Neutrophil (primary cell): ENCODE data around the gene PML.

Experiments used
- H3K27ac ChIP-seq: fragments of 200-600 bp; sonication (generic); 2 replicates; pipeline ENCODE4 v1.5.1; 2016; ENCODE audit warnings: mild to moderate bottlenecking, moderate library complexity
- H3K27me3 ChIP-seq: fragments of 200-600 bp; sonication (generic); 2 replicates; pipeline ENCODE4 v1.6.0; 2016; ENCODE audit warnings: mild to moderate bottlenecking
- H3K36me3 ChIP-seq: fragments of 200-600 bp; sonication (generic); 2 replicates; pipeline ENCODE4 v1.5.1; 2017
- H3K4me1 ChIP-seq, 2 experiments: fragments of 200-600 bp in 1 of 2; sonication (generic) in 1 of 2; 1 replicate in 1 of 2; 2 replicates in 1 of 2; pipeline versions ENCODE4 v1.5.1 to v1.6.1; 2013 to 2016; ENCODE audit warnings: low read depth in 1 of 2, low read length in 1 of 2, mild to moderate bottlenecking in 1 of 2, moderate library complexity in 1 of 2; ENCODE audit not compliant: control insufficient read depth in 1 of 2, insufficient read depth in 1 of 2
- H3K4me3 ChIP-seq, 2 experiments: fragments of 200-600 bp in 1 of 2; sonication (generic) in 1 of 2; 1 replicate in 1 of 2; 2 replicates in 1 of 2; pipeline ENCODE4 v1.5.1; 2013 to 2016; ENCODE audit warnings: low read depth in 1 of 2, low read length in 1 of 2, mild to moderate bottlenecking in 1 of 2, moderate library complexity in 1 of 2
- H3K9me3 ChIP-seq: fragments of 200-600 bp; sonication (generic); 2 replicates; pipeline ENCODE4 v1.5.1; 2016
- TF ChIP-seq, protein P1 (sequence below): fragments of 200-600 bp; sonication (generic); IDR thresholded peaks from 2 replicates; pipeline ENCODE4 v1.5.1; 2016; ENCODE audit warnings: antibody characterized with exemption

Gene PML

DNA sequence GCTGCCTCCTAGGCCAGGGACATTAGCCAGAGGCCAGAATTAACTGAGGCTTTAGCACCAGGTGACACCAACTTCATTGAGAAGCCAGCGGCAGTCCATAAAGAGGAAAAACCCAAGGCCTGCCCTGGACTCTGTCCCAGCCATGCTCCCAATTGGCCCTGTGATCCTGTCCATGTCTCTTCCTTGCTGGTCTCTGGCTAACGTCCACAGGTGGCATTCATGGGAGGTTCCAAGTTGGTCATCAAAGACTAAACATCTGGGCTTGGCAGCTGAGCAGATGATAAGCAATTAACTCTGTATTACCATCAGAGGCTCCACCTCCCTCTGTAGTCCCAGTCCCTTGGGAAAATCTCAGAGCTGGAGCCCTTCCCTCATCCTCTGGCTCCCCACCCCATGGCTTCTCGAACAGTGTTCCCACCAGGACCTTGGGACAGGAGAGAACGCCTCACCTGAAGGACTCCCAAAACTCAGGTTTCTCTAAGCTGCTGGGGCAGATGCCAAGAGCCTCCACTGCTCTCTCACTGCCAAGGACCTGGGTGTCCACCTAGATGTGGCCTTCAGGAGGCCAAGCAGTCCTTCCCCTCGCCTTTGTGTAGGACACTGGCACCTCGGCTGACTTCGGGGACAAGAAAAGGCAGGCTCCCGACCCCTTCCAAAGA lies 47.4 kb downstream of the PML start:
- Histone ChIP-seq H3K27me3 (no peaks in the 10 kb centered on the region), H3K4me3 (no peak overlapping the region), H3K9me3 (no peaks in the 10 kb centered on the region), H3K27ac (no peak overlapping the region), H3K4me1 (no peaks in the 10 kb centered on the region), H3K36me3 (peaks cover 63% of the 10 kb centered on the region)
- TF ChIP-seq, protein P1, sequence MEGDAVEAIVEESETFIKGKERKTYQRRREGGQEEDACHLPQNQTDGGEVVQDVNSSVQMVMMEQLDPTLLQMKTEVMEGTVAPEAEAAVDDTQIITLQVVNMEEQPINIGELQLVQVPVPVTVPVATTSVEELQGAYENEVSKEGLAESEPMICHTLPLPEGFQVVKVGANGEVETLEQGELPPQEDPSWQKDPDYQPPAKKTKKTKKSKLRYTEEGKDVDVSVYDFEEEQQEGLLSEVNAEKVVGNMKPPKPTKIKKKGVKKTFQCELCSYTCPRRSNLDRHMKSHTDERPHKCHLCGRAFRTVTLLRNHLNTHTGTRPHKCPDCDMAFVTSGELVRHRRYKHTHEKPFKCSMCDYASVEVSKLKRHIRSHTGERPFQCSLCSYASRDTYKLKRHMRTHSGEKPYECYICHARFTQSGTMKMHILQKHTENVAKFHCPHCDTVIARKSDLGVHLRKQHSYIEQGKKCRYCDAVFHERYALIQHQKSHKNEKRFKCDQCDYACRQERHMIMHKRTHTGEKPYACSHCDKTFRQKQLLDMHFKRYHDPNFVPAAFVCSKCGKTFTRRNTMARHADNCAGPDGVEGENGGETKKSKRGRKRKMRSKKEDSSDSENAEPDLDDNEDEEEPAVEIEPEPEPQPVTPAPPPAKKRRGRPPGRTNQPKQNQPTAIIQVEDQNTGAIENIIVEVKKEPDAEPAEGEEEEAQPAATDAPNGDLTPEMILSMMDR, result no peak

DNA sequence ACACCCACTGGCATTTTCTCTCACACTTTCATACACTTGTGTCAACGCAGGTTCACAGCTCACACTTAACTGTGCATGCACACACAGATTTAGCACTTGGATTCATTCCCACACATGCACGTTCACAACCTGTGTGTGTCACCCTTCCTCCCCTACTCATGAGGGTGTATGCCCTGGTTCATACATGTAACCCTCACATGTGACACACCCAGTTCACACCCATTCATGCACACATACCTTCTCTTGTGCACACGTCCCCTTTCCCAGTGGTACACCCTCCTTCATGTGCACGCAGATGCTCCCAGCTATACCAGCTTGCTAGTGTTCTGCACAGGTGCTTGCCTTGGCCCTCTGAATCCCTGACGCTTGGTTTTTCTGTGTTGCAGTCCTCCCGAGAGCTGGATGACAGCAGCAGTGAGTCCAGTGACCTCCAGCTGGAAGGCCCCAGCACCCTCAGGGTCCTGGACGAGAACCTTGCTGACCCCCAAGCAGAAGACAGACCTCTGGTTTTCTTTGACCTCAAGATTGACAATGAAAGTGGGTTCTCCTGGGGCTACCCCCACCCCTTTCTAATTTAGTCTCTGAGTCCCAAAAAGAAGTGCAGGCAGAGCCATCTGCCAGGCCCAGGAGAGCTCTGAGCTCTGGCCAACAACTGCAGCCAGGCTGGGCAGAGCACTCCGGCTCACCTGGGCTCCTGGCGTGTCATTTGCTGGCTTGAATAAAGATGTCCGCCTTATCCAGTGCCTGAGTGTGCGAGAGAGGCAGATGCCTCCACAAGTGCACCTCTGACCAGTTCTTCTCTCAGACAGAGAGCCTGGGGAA lies 48.3 kb downstream of the PML start:
- TF ChIP-seq, protein P1, result no peak
- Histone ChIP-seq H3K27me3 (no peaks in the 10 kb centered on the region), H3K4me1 (no peaks in the 10 kb centered on the region), H3K27ac (no peak overlapping the region), H3K36me3 (peaks cover 54% of the 10 kb centered on the region), H3K4me3 (no peak overlapping the region), H3K9me3 (no peaks in the 10 kb centered on the region)

DNA sequence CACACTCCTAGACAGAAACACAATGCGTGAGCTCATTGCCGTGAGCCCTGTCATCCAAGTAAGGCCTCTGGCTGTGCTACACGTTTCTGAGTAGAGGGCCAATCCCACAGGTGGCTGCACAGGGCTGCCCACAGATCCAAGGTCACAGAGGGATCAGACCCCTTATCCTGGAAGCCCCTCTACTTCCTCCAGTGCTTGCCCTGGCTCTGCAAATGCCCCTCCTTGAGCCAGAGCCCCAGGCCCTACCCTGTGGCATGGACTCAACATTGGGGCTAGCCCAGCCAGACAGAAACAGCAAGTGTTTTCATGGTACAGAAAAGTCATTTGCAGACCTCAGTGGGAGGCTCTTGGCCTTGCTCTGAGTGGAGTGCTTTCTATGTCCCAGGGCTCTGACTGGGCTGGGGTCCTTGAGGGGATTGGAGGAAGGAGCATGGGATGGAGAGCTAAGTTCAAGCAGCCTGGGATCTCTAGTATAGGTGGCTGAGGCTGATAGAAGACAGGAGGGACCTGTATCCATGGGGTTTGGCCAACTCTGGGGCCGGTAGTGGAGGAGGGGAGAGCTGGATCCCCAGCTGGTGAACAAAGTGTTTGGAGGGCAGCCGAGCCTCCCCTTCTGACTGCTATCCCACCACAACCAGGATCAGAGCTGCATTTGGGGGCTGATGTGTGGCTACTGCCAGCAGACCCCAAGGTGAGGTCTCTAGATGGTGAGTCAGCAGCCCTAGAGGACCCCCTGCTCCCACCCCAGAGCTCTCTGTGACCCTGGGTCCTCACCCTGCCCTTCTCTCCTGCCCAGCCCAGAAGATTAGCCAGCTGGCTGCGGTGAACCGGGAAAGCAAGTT lies 49.1 kb downstream of the PML start:
- H3K4me1 ChIP-seq, result peaks cover 3 to 6% of the 10 kb centered on the region in 2 experiments
- TF ChIP-seq, protein P1, result no peak
- no peak overlapping the region for H3K4me3 ChIP-seq
- H3K27ac ChIP-seq, result no peak overlapping the region
- H3K27me3 ChIP-seq, result no peaks in the 10 kb centered on the region
- H3K36me3 ChIP-seq, result peaks cover 46% of the 10 kb centered on the region
- H3K9me3 ChIP-seq, result no peaks in the 10 kb centered on the region

DNA sequence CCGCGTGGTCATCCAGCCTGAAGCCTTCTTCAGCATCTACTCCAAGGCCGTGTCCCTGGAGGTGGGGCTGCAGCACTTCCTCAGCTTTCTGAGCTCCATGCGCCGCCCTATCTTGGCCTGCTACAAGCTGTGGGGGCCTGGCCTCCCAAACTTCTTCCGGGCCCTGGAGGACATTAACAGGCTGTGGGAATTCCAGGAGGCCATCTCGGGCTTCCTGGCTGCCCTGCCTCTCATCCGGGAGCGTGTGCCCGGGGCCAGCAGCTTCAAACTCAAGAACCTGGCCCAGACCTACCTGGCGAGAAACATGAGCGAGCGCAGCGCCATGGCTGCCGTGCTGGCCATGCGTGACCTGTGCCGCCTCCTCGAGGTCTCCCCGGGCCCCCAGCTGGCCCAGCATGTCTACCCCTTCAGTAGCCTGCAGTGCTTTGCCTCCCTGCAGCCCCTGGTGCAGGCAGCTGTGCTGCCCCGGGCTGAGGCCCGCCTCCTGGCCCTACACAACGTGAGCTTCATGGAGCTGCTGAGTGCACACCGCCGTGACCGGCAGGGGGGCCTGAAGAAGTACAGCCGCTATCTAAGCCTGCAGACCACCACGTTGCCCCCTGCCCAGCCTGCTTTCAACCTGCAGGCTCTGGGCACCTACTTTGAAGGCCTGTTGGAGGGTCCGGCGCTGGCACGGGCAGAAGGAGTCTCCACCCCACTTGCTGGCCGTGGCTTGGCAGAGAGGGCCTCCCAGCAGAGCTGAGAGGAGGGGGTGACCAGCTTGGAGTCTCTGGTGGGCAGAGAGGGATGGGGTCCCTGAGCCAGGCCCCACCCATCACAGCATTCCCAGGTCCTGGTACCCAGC lies 50.0 kb downstream of the PML start:
- peaks cover 42% of the 10 kb centered on the region for H3K36me3 ChIP-seq
- peaks cover 3 to 6% of the 10 kb centered on the region in 2 experiments for H3K4me1 ChIP-seq

More for the DNA sequence above, 50.0 kb downstream of the PML start:
- Histone ChIP-seq H3K9me3 (no peaks in the 10 kb centered on the region), H3K4me3 (no peak overlapping the region), H3K27ac (no peak overlapping the region), H3K27me3 (no peaks in the 10 kb centered on the region)
- TF ChIP-seq, protein P1, result no peak
